GM23248 (cell line): ENCODE measurements around the gene HELZ2. TPM values are rescaled to one million over a fixed set of nuclear protein-coding genes. Genes with fewer than 3 reads are reported as not detected.

ENCODE experiments used
- DNase-seq: peaks from one replicate; pipeline ENCODE4 v3.0.0-alpha.2; 2015
- H2AFZ ChIP-seq: fragments of 200-600 bp; sonication (generic); 2 replicates; pipeline ENCODE4 v1.6.1; 2016; ENCODE audit warnings: antibody characterized with exemption
- H3F3A ChIP-seq: fragments of 200-600 bp; sonication (generic); 2 replicates; pipeline ENCODE4 v1.6.1; 2016; ENCODE audit warnings: mild to moderate bottlenecking, antibody characterized with exemption, mixed run types; ENCODE audit not compliant: insufficient read depth
- H3K27ac ChIP-seq: fragments of 200-600 bp; sonication (generic); 2 replicates; pipeline ENCODE4 v1.5.1; 2016; ENCODE audit warnings: mild to moderate bottlenecking
- H3K27me3 ChIP-seq: fragments of 200-600 bp; sonication (generic); replicated peaks from 2 replicates; pipeline ENCODE4 v1.6.1; 2016; ENCODE audit warnings: mild to moderate bottlenecking; ENCODE audit not compliant: insufficient read depth
- H3K36me3 ChIP-seq: fragments of 200-600 bp; sonication (generic); 2 replicates; pipeline ENCODE4 v1.6.1; 2016; ENCODE audit warnings: low read depth, mild to moderate bottlenecking
- H3K4me1 ChIP-seq: fragments of 200-600 bp; sonication (generic); 2 replicates; pipeline ENCODE4 v1.6.1; 2016; ENCODE audit warnings: mild to moderate bottlenecking; ENCODE audit not compliant: insufficient read depth
- H3K4me2 ChIP-seq: fragments of 200-600 bp; sonication (generic); one replicate; pipeline ENCODE4 v1.6.1; 2016; ENCODE audit warnings: mild to moderate bottlenecking; ENCODE audit not compliant: unreplicated experiment
- H3K4me3 ChIP-seq: fragments of 200-600 bp; sonication (generic); 2 replicates; pipeline ENCODE4 v1.5.1; 2016; ENCODE audit warnings: mild to moderate bottlenecking
- H3K79me2 ChIP-seq: fragments of 200-600 bp; sonication (generic); 2 replicates; pipeline ENCODE4 v1.6.1; 2016; ENCODE audit warnings: mild to moderate bottlenecking; ENCODE audit not compliant: insufficient read depth
- H3K9ac ChIP-seq: fragments of 200-600 bp; sonication (generic); 2 replicates; pipeline ENCODE4 v1.6.1; 2016; ENCODE audit warnings: mild to moderate bottlenecking
- H3K9me2 ChIP-seq: fragments of 200-600 bp; sonication (generic); 2 replicates; pipeline ENCODE4 v1.6.1; 2016; ENCODE audit warnings: mixed run types, mild to moderate bottlenecking, moderate library complexity; ENCODE audit not compliant: insufficient read depth
- H3K9me3 ChIP-seq: fragments of 200-600 bp; sonication (generic); one replicate; pipeline ENCODE4 v1.6.1; 2017; ENCODE audit warnings: low read depth
- H4K20me1 ChIP-seq: fragments of 200-600 bp; sonication (generic); 2 replicates; pipeline ENCODE4 v1.6.0; 2016; ENCODE audit not compliant: insufficient read depth
- EZH2 ChIP-seq: fragments of 200-600 bp; sonication (generic); IDR thresholded peaks from 2 replicates; pipeline ENCODE4 v1.6.1; 2018; ENCODE audit warnings: antibody characterized with exemption, mild to moderate bottlenecking; ENCODE audit not compliant: insufficient read depth, poor library complexity, severe bottlenecking
- EZH2phosphoT487 ChIP-seq: fragments of 200-600 bp; sonication (generic); IDR thresholded peaks from 2 replicates; pipeline ENCODE4 v1.6.1; 2018; ENCODE audit warnings: antibody characterized with exemption, moderate library complexity, mild to moderate bottlenecking, low read depth; ENCODE audit not compliant: insufficient read depth
- WGBS, 2 experiments: methylation state at CpG; one replicate each; pipeline ENCODE4 v1.1.6; 2015 to 2017; ENCODE audit warnings: low lambda C conversion rate in 2 of 2, low coverage in 1 of 2; ENCODE audit errors: missing lambda C conversion rate in 2 of 2; 5-methylcytosine and 5-hydroxymethylcytosine counted together
- in situ Hi-C: fragments of 300-500 bp; cut with MboI; formaldehyde crosslinking; loops from 2 replicates; pipeline ENCODE4 v1.15.0; 2020
- polyA plus RNA-seq: library from polyadenylated mRNA; unstranded; fragments of >200 nt; fragmentation: Nextera tagmentation; extraction: Ambion mirVana; gene quantifications from 2 replicates; pipeline ENCODE4 v1.2.1, GENCODE V29; 2016
- total RNA-seq: library from RNA; depleted of rRNA; stranded (reverse); fragments of >200 nt; shearing (Covaris generic); gene quantifications from 2 replicates; pipeline ENCODE4 v1.2.3, GENCODE V29; 2014

The HELZ2 gene
- total and polyA plus RNA-seq, 2 experiments from 2014 or later: 3.0 to 17.5 TPM

- no peaks in the 10 kb centered on the region for H3K9me2 ChIP-seq
- H3K4me1 ChIP-seq: no peaks in the 10 kb centered on the region
- H3K27ac ChIP-seq: no peak overlapping the region
- no peaks in the 10 kb centered on the region for H3K9me3 ChIP-seq
- no peak overlapping the region for H3K9ac ChIP-seq
- H3K4me2 ChIP-seq: no peak overlapping the region
- H3K79me2 ChIP-seq: no peaks in the 10 kb centered on the region
- H3K4me3 ChIP-seq: no peak overlapping the region
- TF ChIP-seq EZH2phosphoT487 (no peak), EZH2 (no peak)
- H2AFZ ChIP-seq: no peak overlapping the region
- H3K27me3 ChIP-seq: no peaks in the 10 kb centered on the region
- no peaks in the 10 kb centered on the region for H4K20me1 ChIP-seq
- WGBS, 2 experiments: 91 to 94% methylated on average over 19 of the region's 19 CpGs
- in situ Hi-C loops: no loop called here
- no peak for DNase-seq
- H3K36me3 ChIP-seq: peaks cover 6% of the 10 kb centered on the region; the same call in 1 of the 2 replicates
- no peaks in the 10 kb centered on the region for H3F3A ChIP-seq
Measured at GRCh38 chr20:63587776-63588591, 13.9 kb upstream of the HELZ2 start.

GRCh38 chr20:63587256-63587655, 13.2 kb upstream of the HELZ2 start:
- TF ChIP-seq EZH2phosphoT487 (no peak), EZH2 (no peak)
- 92 to 94% methylated on average over 12 of the region's 12 CpGs for WGBS, 2 experiments
- Histone ChIP-seq H3K9me3 (no peaks in the 10 kb centered on the region), H3K36me3 (peaks cover 6% of the 10 kb centered on the region; the same call in 1 of the 2 replicates), H3K79me2 (no peaks in the 10 kb centered on the region), H3K9ac (no peak overlapping the region), H3K9me2 (no peaks in the 10 kb centered on the region), H3K4me1 (no peaks in the 10 kb centered on the region), H3K27ac (no peak overlapping the region), H3K27me3 (no peaks in the 10 kb centered on the region), H2AFZ (no peak overlapping the region), H3F3A (no peaks in the 10 kb centered on the region), H3K4me2 (no peak overlapping the region), H3K4me3 (no peak overlapping the region), H4K20me1 (no peaks in the 10 kb centered on the region)
- in situ Hi-C loops: no loop called here
- no peak for DNase-seq

GRCh38 chr20:63586797-63587196, 12.8 kb upstream of the HELZ2 start:
- DNase-seq: no peak
- in situ Hi-C loops: no loop called here

GRCh38 chr20:63585616-63586565, 11.9 kb upstream of the HELZ2 start:
- Histone ChIP-seq H4K20me1 (no peaks in the 10 kb centered on the region), H2AFZ (no peak overlapping the region), H3K9ac (no peak overlapping the region), H3K9me3 (no peaks in the 10 kb centered on the region), H3K9me2 (no peaks in the 10 kb centered on the region), H3K4me3 (no peak overlapping the region), H3K27me3 (no peaks in the 10 kb centered on the region), H3K36me3 (peaks cover 6% of the 10 kb centered on the region; the same call in 1 of the 2 replicates), H3K4me1 (no peaks in the 10 kb centered on the region), H3K27ac (no peak overlapping the region), H3K4me2 (no peak overlapping the region), H3F3A (no peaks in the 10 kb centered on the region), H3K79me2 (no peaks in the 10 kb centered on the region)
- DNase-seq: no peak
- no peak for TF ChIP-seq EZH2phosphoT487
- no peak for TF ChIP-seq EZH2
- 40 to 43% methylated on average over 21 to 22 of the region's 22 CpGs for WGBS, 2 experiments
- in situ Hi-C loops: no loop called here

More at GRCh38 chr20:63586797-63587196, 12.8 kb upstream of the HELZ2 start:
- H3K4me2 ChIP-seq: no peak overlapping the region
- no peaks in the 10 kb centered on the region for H3K27me3 ChIP-seq
- no peaks in the 10 kb centered on the region for H3K9me2 ChIP-seq
- H3K79me2 ChIP-seq: no peaks in the 10 kb centered on the region
- H3K36me3 ChIP-seq: peaks cover 6% of the 10 kb centered on the region; the same call in 1 of the 2 replicates
- no peaks in the 10 kb centered on the region for H3K9me3 ChIP-seq
- H3K9ac ChIP-seq: no peak overlapping the region
- no peaks in the 10 kb centered on the region for H4K20me1 ChIP-seq
- H3K27ac ChIP-seq: no peak overlapping the region
- no peak overlapping the region for H2AFZ ChIP-seq
- no peaks in the 10 kb centered on the region for H3K4me1 ChIP-seq
- WGBS, 2 experiments: 98% methylated on average over 17 of the region's 17 CpGs
- no peaks in the 10 kb centered on the region for H3F3A ChIP-seq
- H3K4me3 ChIP-seq: no peak overlapping the region
- TF ChIP-seq EZH2phosphoT487 (no peak), EZH2 (no peak)
